GM19035 (cell line): Measurements from ENCODE around the gene PRKX.
"Not testable (repeated sequence)": the region's sequence is repeated elsewhere in the genome, so short reads cannot be mapped to it uniquely, and the experiment has no call there.

Source experiments
- ATAC-seq: cut with Tn5 transposase; IDR thresholded peaks from one replicate; pipeline ENCODE4 v1.9.1; 2021; ENCODE audit not compliant: unreplicated experiment

Gene PRKX

DNA sequence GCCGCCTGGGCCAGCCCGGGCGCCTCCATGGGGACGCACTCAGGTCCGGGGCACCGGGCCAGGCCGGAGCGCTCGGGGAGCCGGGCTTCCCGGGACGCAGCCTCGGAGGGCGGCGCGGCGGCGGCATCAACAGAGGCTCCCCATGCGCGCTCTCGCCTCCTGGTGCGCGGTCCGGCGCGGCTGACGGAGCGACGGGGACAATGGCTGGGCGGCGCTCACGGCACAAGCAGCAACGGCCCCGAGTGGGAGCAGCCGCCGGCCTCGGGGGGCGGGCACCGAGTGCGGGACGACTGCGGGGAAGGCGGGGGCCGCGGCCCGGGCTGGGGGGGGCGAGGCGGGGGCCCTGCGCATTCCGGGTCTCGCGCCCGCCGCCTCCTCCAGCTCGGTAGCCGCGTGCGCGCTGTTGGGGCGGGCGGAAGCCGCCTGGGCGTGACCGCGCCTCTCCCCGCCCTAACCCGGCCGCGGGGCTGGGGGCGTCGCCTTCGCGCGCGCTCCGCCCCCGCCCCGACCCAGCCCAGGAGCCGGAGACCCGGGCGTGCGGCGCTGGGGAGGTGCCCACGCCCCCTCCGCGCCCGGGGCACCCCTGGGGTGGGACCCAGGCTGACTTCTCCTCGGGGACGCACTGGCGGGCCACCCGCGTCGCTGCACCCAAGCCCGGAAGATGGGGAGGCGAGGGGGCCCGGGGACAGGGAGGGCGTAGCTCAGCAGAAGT, at the start of gene PRKX:
PRKX (minus strand) TSS at position 425 of the 712 bp plus-strand sequence; CDS start at position 29, 396 bp downstream.
- peak; percentile 81 for ATAC-seq

GRCh38 chrX:3763111-3763510, 49.7 kb upstream of the PRKX start:
- ATAC-seq, result no peak

GRCh38 chrX:3757510-3758025, 44.1 kb upstream of the PRKX start:
- no peak for ATAC-seq

DNA sequence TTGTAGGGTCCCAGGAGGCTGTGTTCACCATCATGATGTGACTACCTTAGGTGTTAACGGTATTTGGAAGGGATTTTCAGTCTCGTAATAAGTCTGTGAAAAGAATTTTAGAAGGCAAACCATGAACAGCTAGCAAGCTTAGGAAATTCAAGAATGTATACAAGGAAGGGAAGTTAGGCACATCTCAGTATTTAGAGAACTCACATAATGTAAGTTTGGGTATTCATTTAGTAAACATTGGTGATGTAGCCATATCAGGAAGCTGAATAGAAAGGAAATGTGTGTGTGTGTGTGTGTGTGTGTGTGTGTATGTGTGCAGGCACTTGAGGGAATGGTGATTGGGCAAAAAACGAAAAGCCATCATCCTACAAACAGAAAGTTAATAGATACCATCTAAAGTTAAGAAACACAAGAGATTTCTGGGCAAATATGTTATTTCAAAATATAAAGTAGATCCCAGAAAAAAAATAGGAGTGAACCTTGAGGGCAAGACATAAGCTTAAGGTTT, 34.7 kb upstream of the PRKX start:
- ATAC-seq, result no peak

- ATAC-seq, result no peak
These were observed 30.5 kb upstream of the PRKX start for GRCh38 chrX:3743801-3744439.

DNA sequence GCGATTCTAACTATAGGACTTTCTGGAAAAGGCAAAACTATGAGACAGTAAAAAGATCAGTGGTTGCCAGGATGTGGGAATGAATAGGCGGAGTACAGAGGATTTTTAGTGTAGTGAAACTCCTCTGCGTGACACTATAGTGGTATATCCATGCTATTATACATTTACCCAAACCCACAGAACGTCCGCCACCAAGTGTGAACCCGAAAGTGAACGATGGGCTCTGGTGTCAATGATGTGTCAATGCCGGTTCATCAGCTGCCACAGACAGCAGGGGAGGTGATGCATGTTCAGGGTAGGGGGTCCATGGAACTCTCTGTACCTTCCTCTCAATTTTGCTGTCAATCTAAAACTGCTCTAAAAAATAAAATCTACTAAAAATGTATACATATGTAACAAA, 27.5 kb upstream of the PRKX start:
- not testable (repeated sequence) for ATAC-seq

GRCh38 chrX:3738509-3738908, 25.1 kb upstream of the PRKX start:
- no peak for ATAC-seq

DNA sequence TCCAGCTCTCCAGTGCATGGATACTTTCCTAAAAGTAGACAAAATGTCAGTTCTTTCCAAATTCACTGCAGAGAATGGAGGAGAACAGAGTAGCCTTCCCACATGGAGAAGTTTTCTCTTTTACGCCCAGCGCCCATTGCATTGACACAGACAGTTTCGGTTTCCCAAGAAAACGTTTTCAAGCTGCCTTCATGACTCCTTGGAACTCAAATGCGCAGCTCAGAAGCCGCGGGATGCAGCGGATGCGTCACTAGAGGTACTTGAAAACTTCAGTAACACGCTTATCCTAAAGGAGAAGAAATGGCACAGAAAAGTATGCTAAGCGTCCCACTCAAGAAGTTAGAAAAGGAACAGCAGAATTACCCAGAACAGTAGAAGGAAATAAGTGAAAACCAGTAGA, 23.1 kb upstream of the PRKX start:
- ATAC-seq, result not testable (repeated sequence)

DNA sequence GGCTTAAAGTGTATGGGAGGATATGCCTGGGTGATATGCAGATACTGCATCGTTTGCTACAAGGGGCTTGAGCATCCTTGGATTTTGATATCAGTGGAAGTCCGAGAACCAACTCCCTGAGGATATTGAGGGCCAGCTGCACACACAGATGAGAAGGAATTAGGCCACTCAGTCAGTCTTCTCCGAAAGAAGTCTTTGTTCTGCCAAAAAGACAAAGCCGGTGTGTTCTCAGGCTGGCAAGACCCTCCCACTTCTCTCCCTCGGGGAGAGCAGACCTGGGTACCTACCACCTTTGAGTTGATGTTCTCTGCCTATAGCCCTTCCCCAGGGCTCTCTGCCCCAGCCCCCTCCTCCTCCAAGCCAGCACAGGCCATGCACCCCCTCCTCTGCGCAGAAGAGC, 22.4 kb upstream of the PRKX start:
- not testable (repeated sequence) for ATAC-seq

DNA sequence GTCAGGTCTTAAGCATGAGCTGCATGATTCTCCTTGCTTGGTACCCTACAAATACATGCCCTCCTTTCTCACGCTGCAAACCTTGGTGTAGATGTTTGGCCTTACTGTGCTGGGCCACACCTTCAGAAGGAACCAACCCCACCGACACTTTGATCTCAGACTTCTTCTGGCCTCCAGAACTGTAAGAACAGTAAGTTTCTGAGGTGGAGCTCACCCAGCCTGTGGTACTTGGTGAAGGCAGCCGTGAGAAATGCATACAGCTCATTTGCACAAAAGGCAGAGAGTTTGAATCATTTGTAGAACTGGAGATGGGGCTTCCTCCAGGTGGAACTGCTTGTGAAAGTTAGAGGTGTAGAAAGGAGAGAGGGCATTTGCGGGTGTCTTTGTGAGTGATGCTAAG, 21.0 kb upstream of the PRKX start:
- not testable (repeated sequence) for ATAC-seq

- no peak for ATAC-seq
These were observed 19.6 kb upstream of the PRKX start for GRCh38 chrX:3733043-3733430.

GRCh38 chrX:3732326-3733042, 19.0 kb upstream of the PRKX start:
- not testable (repeated sequence) for ATAC-seq

GRCh38 chrX:3728454-3728853, 15.0 kb upstream of the PRKX start:
- ATAC-seq, result no peak

- ATAC-seq, result not testable (repeated sequence)
These were observed 10.0 kb upstream of the PRKX start for GRCh38 chrX:3723460-3723859.

DNA sequence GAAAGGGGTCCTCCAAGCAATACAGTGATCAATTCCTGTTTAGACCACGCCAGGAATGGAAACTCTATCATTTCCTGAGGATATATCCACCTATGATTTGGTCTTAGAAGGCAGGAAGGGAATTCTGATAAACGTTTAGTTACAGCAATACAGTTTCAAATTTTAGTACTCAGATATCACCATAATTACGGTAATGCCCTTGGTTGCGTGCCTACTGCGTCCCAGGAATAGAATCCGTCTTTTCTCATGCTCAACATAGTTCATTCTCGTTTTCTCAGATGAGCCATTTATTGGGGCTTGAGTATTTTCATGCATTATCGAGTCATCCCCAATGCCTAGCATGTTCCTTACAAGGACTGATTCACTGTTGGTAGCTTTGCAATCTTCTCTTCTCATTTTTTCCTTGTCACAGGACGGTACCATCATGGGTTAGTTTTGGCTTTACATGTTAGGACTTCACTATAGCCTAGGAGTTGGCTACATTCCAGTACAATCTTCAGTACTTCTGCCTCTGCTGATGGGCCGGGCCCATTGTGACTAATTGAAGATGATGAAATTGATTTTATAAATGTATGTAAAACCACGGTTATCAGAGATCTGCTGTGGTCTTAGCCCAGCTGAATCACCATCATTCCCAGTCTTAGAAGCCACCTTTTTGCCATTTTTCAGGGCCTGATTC, 4.4 kb upstream of the PRKX start:
- ATAC-seq, result no peak

DNA sequence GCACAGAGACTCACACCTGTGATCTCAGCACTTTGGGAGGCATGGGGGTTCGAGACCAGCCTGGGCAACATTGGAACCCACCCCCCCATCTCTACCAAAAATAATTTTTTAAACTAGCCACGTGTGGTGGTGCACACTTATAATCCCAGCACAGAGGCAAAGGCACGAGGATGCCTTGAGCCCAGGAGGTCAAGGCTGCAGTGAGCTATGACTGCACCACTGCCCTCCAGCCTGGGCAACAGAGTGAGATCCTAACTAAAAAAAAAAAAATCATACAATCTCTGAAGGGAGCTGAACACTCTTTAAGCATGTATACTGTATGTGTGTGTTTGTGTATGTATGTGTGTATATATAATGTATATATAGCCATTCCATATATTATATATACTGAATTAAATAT, 2.5 kb upstream of the PRKX start:
- no peak for ATAC-seq

DNA sequence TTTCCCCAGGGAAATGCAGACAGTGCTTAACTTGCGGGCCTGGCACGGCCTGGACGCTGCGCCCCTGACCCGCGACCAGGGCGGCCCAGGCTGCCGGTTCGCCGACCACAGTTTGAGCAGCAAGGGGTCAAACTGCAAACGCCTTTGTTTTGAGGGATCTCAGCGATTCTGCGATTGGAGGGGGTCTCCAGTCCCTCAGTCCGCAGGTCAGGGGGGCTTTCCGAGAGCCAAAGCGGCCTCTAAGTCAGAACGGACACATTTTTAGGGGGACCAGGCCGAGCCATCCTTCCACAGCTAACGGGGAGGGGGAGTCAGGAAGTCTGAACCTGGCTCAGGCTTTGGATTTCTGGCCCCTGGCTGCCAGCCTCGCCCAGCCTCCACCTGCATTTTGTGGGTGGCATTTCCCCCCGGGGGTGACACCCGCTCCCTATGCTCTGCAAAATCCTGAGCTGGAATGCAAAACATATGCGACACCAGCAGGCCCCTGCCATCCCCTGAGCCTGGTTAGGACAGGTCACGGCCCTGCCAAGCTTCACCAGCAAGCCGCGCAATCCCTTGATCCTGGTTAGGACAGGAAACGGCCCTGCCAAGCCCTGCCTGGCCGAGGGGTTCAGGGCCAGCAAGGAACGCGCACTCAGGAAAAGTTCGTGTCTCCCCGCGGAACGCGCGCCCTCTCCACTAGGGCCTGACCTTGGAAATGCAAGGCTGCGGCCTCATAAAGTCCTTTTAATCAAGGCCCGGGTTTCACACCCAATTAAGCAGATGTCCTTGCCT, 1.4 kb upstream of the PRKX start:
- ATAC-seq, result not testable (repeated sequence)

DNA sequence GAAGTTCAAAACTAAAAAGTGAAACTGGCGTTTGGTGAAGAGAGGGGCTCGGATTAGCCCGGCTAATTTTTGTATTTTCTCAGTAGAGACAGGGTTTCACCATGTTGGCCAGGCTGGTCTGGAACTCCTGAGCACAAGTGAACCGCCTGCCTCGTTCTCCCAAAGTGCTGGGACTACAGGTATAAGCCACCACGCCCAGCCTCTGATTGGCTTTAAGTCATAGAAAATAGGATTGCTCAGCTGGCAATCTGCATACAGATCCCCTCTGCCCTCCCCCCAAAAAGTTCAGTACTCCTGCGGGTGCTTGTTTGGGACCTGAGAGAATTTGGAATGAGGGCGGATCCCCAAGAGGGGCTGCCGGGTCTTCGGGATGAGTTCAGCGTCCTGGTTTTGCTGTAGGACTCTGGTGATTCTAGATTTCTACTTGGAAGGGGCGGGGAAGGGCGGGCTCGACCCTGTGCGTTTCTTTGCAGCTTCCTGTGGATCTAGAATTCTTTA, 537 bp upstream of the PRKX start:
- ATAC-seq, result no peak

GRCh38 chrX:3712870-3713224, 602 bp downstream of the PRKX start:
- peak; percentile 28 for ATAC-seq
